HepG2 (cell line): ENCODE data around the gene MTFP1. TPM values are rescaled to one million over a fixed set of nuclear protein-coding genes. Genes with fewer than 3 reads are reported as not detected.

Experiments used
- AFF4 ChIP-seq: sonication (generic); formaldehyde crosslinking; IDR thresholded peaks from 2 replicates; pipeline ENCODE4 v1.4.0; 2020; ENCODE audit warnings: missing genetic modification reagents
- CBX1 ChIP-seq: IDR thresholded peaks from one replicate; pipeline ENCODE4 v1.6.1; 2016; ENCODE audit warnings: antibody characterized with exemption, low read depth
- DPF2 ChIP-seq: sonication (generic); formaldehyde crosslinking; IDR thresholded peaks from 2 replicates; pipeline ENCODE4 v1.4.0; 2020; ENCODE audit warnings: mild to moderate bottlenecking, low read depth, missing genetic modification reagents, borderline replicate concordance
- FOXK2 ChIP-seq: fragments of 450-650 bp; IDR thresholded peaks from 2 replicates; pipeline ENCODE4 v1.6.1; 2016
- TAF15 ChIP-seq: fragments of 200-400 bp; formaldehyde crosslinking; IDR thresholded peaks from one replicate; pipeline ENCODE4 v1.6.1; 2018; ENCODE audit warnings: mild to moderate bottlenecking, low read depth, low read length; ENCODE audit not compliant: poor library complexity, severe bottlenecking
- TERF1 ChIP-seq: sonication (generic); formaldehyde crosslinking; IDR thresholded peaks from 2 replicates; pipeline ENCODE4 v1.8.0; 2022; ENCODE audit warnings: mild to moderate bottlenecking, missing genetic modification reagents, moderate library complexity
- U2AF1 ChIP-seq: fragments of 200-400 bp; formaldehyde crosslinking; optimal IDR thresholded peaks from 2 replicates; pipeline ENCODE3; 2017; ENCODE audit warnings: mild to moderate bottlenecking, low read depth, low read length
- ZBTB33 ChIP-seq: sonication (generic); formaldehyde crosslinking; IDR thresholded peaks from 2 replicates; pipeline ENCODE4 v1.4.0; 2020; ENCODE audit warnings: missing genetic modification reagents
- ZFP82 ChIP-seq: sonication (generic); formaldehyde crosslinking; IDR thresholded peaks from 2 replicates; pipeline ENCODE4 v1.5.1; 2020; ENCODE audit warnings: mild to moderate bottlenecking, missing genetic modification reagents, borderline replicate concordance
- ZMYM2 ChIP-seq: sonication (generic); formaldehyde crosslinking; IDR thresholded peaks from 2 replicates; pipeline ENCODE4 v1.8.0; 2022; ENCODE audit warnings: mild to moderate bottlenecking, missing genetic modification reagents
- ZMYM3 ChIP-seq: sonication (generic); formaldehyde crosslinking; IDR thresholded peaks from 2 replicates; pipeline ENCODE4 v1.5.1; 2020; ENCODE audit warnings: mild to moderate bottlenecking, missing genetic modification reagents
- ZNF281 ChIP-seq: sonication (generic); formaldehyde crosslinking; IDR thresholded peaks from 2 replicates; pipeline ENCODE4 v1.4.0; 2020; ENCODE audit warnings: missing genetic modification reagents, borderline replicate concordance
- ZNF496 ChIP-seq: sonication (generic); formaldehyde crosslinking; IDR thresholded peaks from 2 replicates; pipeline ENCODE4 v1.8.1; 2023; ENCODE audit warnings: mild to moderate bottlenecking, moderate library complexity, missing genetic modification reagents; ENCODE audit not compliant: insufficient replicate concordance
- polyA plus RNA-seq, 8 experiments: library from polyadenylated mRNA; depleted of rRNA in 3 of 8; stranded (reverse) in 7 of 8; unstranded in 1 of 8; fragments of >200 nt; fragmentation: Illumina TruSeq in 4 of 8; extraction: Trizol in 4 of 8; gene quantifications; 2 replicates each; pipeline versions ENCODE4 v1.2.1 to v1.2.3, GENCODE V29; 2011 to 2016; ENCODE audit warnings: low read depth in 4 of 8, missing spikeins in 1 of 8, mixed read lengths in 1 of 8; ENCODE audit not compliant: insufficient read depth in 1 of 8
- total RNA-seq, 5 experiments: library from RNA; depleted of rRNA; stranded (reverse); fragments of >200 nt; fragmentation: Illumina TruSeq; extraction: Trizol; gene quantifications; 2 replicates each; pipeline ENCODE4 v1.2.3, GENCODE V29; 2016; ENCODE audit warnings: low read depth in 1 of 5

MTFP1 gene
- total and polyA plus RNA-seq, 2 of the 13 experiments (the other 11 are each of a cell fraction or from before 2014, with no cell fraction given): 29.5 to 45.6 TPM

- TF ChIP-seq ZNF281 (CRISPR knock-in tag) (peak; percentile 32; the same call in 1 of the 2 replicates), FOXK2 (no peak), TERF1 (CRISPR knock-in tag) (no peak), ZFP82 (CRISPR knock-in tag) (no peak), TAF15 (no peak), DPF2 (no peak), ZBTB33 (CRISPR knock-in tag) (peak; percentile 93), U2AF1 (peak; percentile 64), ZMYM3 (CRISPR knock-in tag) (peak; percentile 95), AFF4 (CRISPR knock-in tag) (no peak), ZMYM2 (CRISPR knock-in tag) (no peak), CBX1 (peak; percentile 16), ZNF496 (CRISPR knock-in tag) (no peak)
These were observed 1.1 kb downstream of the MTFP1 start (continued) for GRCh38 chr22:30426388-30427353.
